ENCODE data around the gene GOLGA1. TPM values are rescaled to one million over a fixed set of nuclear protein-coding genes. Genes with fewer than 3 reads are reported as not detected.

The GOLGA1 gene
- total and polyA plus RNA-seq, 12 donors = 13.0 to 30.2 (median 23.0) TPM

GRCh38 chr9:124894035-124894740 is 46.7 kb downstream of the GOLGA1 start:
- H3K9me3 ChIP-seq (replicated peaks in 1 of 3) = no peaks in the 10 kb centered on the region
- no peak for TF ChIP-seq POLR2A (IDR thresholded peaks at IDR 0.05)
- no peak for TF ChIP-seq CTCF (IDR thresholded peaks at IDR 0.05)
- peaks cover 0 to 69% of the 10 kb centered on the region in 2 donors for H3K36me3 ChIP-seq (replicated peaks in 1 of 2)
- H3K4me3 ChIP-seq = no peak overlapping the region
- H3K27me3 ChIP-seq = no peaks in the 10 kb centered on the region
- intact Hi-C loops (cut with DNase I) = no loop called here
- no peak overlapping the region for H3K27ac ChIP-seq
- WGBS, 4 donors = 76 to 84% (median 82%) methylated on average over 8 to 9 of the region's 9 CpGs
- no peak for DNase-seq
- H3K4me1 ChIP-seq (replicated peaks in 1 of 2) = no peaks in the 10 kb centered on the region

DNA sequence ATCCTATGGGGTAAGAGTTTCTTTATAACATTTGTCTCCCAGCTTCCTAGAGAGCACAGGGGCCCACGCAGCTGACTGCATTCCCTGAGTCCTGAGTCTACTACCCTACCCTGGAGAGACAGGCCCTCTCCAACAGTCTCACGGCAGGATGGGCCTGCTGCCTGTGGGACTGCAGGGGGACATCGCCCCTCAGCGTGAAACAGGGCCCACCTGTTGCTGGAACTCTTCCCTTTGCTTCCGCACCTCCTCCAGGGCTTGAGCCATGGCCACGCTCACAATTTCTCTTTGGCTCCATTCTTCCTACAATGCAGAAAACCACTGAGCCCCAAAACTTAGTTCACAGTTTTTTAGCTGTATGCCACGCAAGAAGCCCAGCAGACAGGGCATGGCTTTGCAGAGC is 50.7 kb downstream of the GOLGA1 start:
- peaks cover 0 to 77% of the 10 kb centered on the region in 2 donors for H3K36me3 ChIP-seq (replicated peaks in 1 of 2)
- no peak for DNase-seq
- 93 to 98% (median 96%) methylated on average over 5 to 7 of the region's 7 CpGs for WGBS, 4 donors

GRCh38 chr9:124889006-124889405 is 51.9 kb downstream of the GOLGA1 start:
- TF ChIP-seq CTCF (IDR thresholded peaks at IDR 0.05) (no peak), POLR2A (IDR thresholded peaks at IDR 0.05) (no peak)
- no peak overlapping the region for H3K4me3 ChIP-seq
- no peaks in the 10 kb centered on the region for H3K27me3 ChIP-seq
- no peak overlapping the region for H3K27ac ChIP-seq
- H3K9me3 ChIP-seq (replicated peaks in 1 of 3) = no peaks in the 10 kb centered on the region
- H3K4me1 ChIP-seq (replicated peaks in 1 of 2) = no peaks in the 10 kb centered on the region
- peaks cover 0 to 85% of the 10 kb centered on the region in 2 donors for H3K36me3 ChIP-seq (replicated peaks in 1 of 2)
- intact Hi-C loops (cut with DNase I) = no loop called here
- 88 to 98% (median 95%) methylated on average over 9 to 13 of the region's 13 CpGs for WGBS, 4 donors
- DNase-seq = no peak

More for the DNA sequence above, 50.7 kb downstream of the GOLGA1 start:
- Histone ChIP-seq H3K27ac (no peak overlapping the region), H3K4me1 (replicated peaks in 1 of 2) (no peaks in the 10 kb centered on the region), H3K4me3 (no peak overlapping the region), H3K9me3 (replicated peaks in 1 of 3) (no peaks in the 10 kb centered on the region), H3K27me3 (no peaks in the 10 kb centered on the region)
- intact Hi-C loops (cut with DNase I) = no loop called here
- TF ChIP-seq CTCF (IDR thresholded peaks at IDR 0.05) (no peak), POLR2A (IDR thresholded peaks at IDR 0.05) (no peak)

- intact Hi-C loops (cut with DNase I) = no loop called here
- DNase-seq = no peak
- Histone ChIP-seq H3K9me3 (replicated peaks in 1 of 3) (no peaks in the 10 kb centered on the region), H3K27me3 (no peaks in the 10 kb centered on the region), H3K27ac (no peak overlapping the region), H3K4me1 (replicated peaks in 1 of 2) (no peaks in the 10 kb centered on the region), H3K36me3 (replicated peaks in 1 of 2) (peaks cover 0 to 85% of the 10 kb centered on the region in 2 donors), H3K4me3 (no peak overlapping the region)
- no peak for TF ChIP-seq POLR2A (IDR thresholded peaks at IDR 0.05)
- TF ChIP-seq CTCF (IDR thresholded peaks at IDR 0.05) = no peak
- 83 to 91% (median 89%) methylated on average over 5 of the region's 5 CpGs for WGBS, 4 donors
Observed at GRCh38 chr9:124887832-124888231, 53.1 kb downstream of the GOLGA1 start.
